ENCODE data around the gene CEP68.

The CEP68 gene

GRCh38 chr2:65075605-65076344 is 19.6 kb downstream of the CEP68 start:
- TF ChIP-seq ZFX (IDR thresholded peaks at IDR 0.05; ENCODE audit: borderline replicate concordance): no peak
- TF ChIP-seq, protein P1, sequence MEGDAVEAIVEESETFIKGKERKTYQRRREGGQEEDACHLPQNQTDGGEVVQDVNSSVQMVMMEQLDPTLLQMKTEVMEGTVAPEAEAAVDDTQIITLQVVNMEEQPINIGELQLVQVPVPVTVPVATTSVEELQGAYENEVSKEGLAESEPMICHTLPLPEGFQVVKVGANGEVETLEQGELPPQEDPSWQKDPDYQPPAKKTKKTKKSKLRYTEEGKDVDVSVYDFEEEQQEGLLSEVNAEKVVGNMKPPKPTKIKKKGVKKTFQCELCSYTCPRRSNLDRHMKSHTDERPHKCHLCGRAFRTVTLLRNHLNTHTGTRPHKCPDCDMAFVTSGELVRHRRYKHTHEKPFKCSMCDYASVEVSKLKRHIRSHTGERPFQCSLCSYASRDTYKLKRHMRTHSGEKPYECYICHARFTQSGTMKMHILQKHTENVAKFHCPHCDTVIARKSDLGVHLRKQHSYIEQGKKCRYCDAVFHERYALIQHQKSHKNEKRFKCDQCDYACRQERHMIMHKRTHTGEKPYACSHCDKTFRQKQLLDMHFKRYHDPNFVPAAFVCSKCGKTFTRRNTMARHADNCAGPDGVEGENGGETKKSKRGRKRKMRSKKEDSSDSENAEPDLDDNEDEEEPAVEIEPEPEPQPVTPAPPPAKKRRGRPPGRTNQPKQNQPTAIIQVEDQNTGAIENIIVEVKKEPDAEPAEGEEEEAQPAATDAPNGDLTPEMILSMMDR (IDR thresholded peaks at IDR 0.05): no peak
- H3K27ac ChIP-seq: no peak overlapping the region

DNA sequence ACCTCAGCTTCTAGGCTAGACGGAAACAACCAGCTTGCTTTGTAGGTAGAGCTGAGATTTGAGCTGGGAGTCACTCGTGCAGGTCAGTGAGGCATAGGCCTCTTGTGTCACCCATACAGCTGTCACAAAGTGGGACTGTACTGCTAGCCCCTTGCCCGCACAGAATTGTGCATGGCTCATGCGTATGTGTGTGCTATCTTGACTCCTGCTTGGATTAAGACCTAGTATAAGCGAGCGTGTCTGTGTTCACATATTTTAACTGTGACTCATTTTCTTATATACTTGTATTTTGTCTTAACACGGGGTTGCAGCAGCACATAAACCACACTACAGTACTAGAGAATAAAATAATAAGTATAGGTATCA is 20.1 kb downstream of the CEP68 start:
- H3K27ac ChIP-seq: no peak overlapping the region

GRCh38 chr2:65077898-65078297 is 21.7 kb downstream of the CEP68 start:
- no peak overlapping the region for H3K27ac ChIP-seq
- TF ChIP-seq, protein P1 (IDR thresholded peaks at IDR 0.05): no peak
- TF ChIP-seq ZFX (IDR thresholded peaks at IDR 0.05; ENCODE audit: borderline replicate concordance): no peak

More for the DNA sequence above, 20.1 kb downstream of the CEP68 start:
- TF ChIP-seq ZFX (IDR thresholded peaks at IDR 0.05; ENCODE audit: borderline replicate concordance): no peak
- TF ChIP-seq, protein P1 (IDR thresholded peaks at IDR 0.05): no peak

- no peak overlapping the region for H3K27ac ChIP-seq
- TF ChIP-seq, protein P1 (IDR thresholded peaks at IDR 0.05): no peak
- no peak for TF ChIP-seq ZFX (IDR thresholded peaks at IDR 0.05; ENCODE audit: borderline replicate concordance)
Measured at GRCh38 chr2:65079017-65079416, 22.8 kb downstream of the CEP68 start.

GRCh38 chr2:65081232-65081685 is 25.0 kb downstream of the CEP68 start:
- no peak overlapping the region for H3K27ac ChIP-seq
- no peak for TF ChIP-seq ZFX (IDR thresholded peaks at IDR 0.05; ENCODE audit: borderline replicate concordance)
- TF ChIP-seq, protein P1 (IDR thresholded peaks at IDR 0.05): no peak

DNA sequence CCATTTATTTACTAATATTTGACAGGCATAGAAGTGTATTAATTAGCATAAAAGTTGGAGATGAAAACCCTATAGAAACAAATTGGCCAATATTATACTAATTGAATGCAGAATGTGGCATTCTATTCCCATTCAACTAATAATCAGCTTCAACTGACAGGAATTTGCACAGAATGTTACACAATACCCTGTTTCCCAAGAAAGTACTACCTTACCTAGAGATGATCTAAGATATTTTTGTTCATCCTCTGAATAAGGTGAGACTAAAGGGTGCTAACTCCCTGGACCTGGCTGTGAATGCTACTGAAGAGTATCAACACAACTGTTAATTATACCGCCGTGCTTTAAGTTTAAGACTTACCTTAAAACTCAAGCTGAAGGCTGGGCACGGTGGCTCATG is 28.9 kb downstream of the CEP68 start:
- no peak for TF ChIP-seq ZFX (IDR thresholded peaks at IDR 0.05; ENCODE audit: borderline replicate concordance)
- TF ChIP-seq, protein P1 (IDR thresholded peaks at IDR 0.05): no peak
- no peak overlapping the region for H3K27ac ChIP-seq

DNA sequence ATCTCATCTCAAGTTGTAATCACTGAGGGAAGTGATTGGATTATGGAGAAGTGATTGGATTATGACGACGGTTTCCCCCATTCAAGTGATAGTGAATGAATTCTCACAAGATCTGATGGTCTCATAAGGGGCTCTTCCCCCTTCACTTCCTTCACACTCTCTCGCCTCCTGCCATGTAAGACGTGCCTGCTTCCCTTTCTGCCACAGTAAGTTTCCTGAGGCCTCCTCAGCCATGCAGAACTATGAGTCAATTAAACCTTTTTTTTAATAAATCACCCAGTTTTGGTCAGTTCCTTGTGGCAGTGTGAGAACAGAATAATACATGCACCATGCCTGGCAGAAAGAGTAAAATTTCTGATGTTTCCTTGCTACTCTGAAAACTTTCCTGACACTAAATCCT is 36.6 kb downstream of the CEP68 start:
- TF ChIP-seq, protein P1 (IDR thresholded peaks at IDR 0.05): no peak
- no peak for TF ChIP-seq ZFX (IDR thresholded peaks at IDR 0.05; ENCODE audit: borderline replicate concordance)
- H3K27ac ChIP-seq: no peak overlapping the region
